Colonic mucosa (tissue), 4 donors: ENCODE data around the gene RNF157. TPM values are rescaled to one million over a fixed set of nuclear protein-coding genes. Genes with fewer than 3 reads are reported as not detected.

Experiments used
- DNase-seq: peaks from one replicate; pipeline ENCODE4 v3.0.0-alpha.2; 2020
- H3K27ac ChIP-seq: fragments of 200-600 bp; one replicate; pipeline ENCODE4 v1.8.0; 2021
- H3K27me3 ChIP-seq: fragments of 200-600 bp; one replicate; pipeline ENCODE4 v1.8.0; 2021
- H3K36me3 ChIP-seq: fragments of 200-600 bp; one replicate; pipeline ENCODE4 v1.8.0; 2021
- H3K4me1 ChIP-seq: fragments of 200-600 bp; one replicate; pipeline ENCODE4 v1.8.0; 2021; ENCODE audit warnings: mild to moderate bottlenecking
- H3K4me3 ChIP-seq: fragments of 200-600 bp; one replicate; pipeline ENCODE4 v1.8.0; 2021
- H3K9ac ChIP-seq, 2 donors: one replicate each; pipeline ENCODE4 v1.7.0; 2013; ENCODE audit warnings: control low read depth in 2 of 2, low read depth in 2 of 2, low read length in 2 of 2
- H3K9me3 ChIP-seq: fragments of 200-600 bp; one replicate; pipeline ENCODE4 v1.8.0; 2021
- CTCF ChIP-seq: fragments of 200-600 bp; IDR thresholded peaks from one replicate; pipeline ENCODE4 v1.8.0; 2022; ENCODE audit warnings: antibody characterized with exemption, mild to moderate bottlenecking
- intact Hi-C: fragments of 100-400 bp; cut with DNase I; formaldehyde crosslinking; loops from one replicate; pipeline ENCODE4 v1.14.1; 2022
- total RNA-seq, 2 donors: library from RNA; stranded (reverse); fragmentation: NEBNext Ultra II Directional in 1 of 2; extraction: Animal tissue kit (Norgen Biotek cat#: 25700) in 1 of 2; gene quantifications; one replicate each; pipeline ENCODE4 v1.2.1, GENCODE V29; 2021
- donor health status: healthy.
- donor health status: DM: no; HTN: no; CAD: no.
- donor health status: DM: no; HTN: no; CAD: no.

Gene RNF157
- total RNA-seq, 2 donors from 2014 or later: 23.7 to 30.2 TPM

- intact Hi-C loops: no loop called here
- peak; percentile 99 for DNase-seq
- Histone ChIP-seq H3K27me3 (no peaks in the 10 kb centered on the region), H3K9me3 (no peaks in the 10 kb centered on the region), H3K4me1 (peaks cover 43% of the 10 kb centered on the region), H3K27ac (peak within 1 kb of the TSS; percentile 92), H3K36me3 (no peaks in the 10 kb centered on the region), H3K4me3 (peak within 1 kb of the TSS; percentile 93), H3K9ac (peak within 1 kb of the TSS; percentile 85 to 94)
- TF ChIP-seq CTCF: no peak
These were observed 24.7 kb upstream of the RNF157 start, which contains the start of gene UBALD2 for GRCh38 chr17:76264755-76265623. Gene UBALD2 (plus strand): TSS chr17:76265348. CDS start chr17:76265506, 158 bp downstream.

DNA sequence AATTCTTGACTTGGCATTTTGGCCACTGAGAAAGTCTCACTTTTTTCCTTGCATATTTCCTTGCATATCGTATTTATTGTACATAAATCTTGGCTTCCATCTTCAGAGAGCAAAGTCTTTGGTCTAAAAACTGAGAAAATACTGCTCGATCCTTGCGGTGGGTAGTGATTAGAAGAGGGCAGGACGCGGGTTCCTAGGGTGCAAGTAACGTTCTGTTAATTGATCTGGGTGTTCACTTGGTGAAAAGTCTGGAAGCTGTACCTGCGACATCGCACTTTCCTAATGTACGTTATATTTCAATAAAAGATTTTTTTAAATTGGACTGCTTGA, 24.1 kb upstream of the RNF157 start:
- DNase-seq: no peak
- no peak overlapping the region for H3K4me3 ChIP-seq
- intact Hi-C loops: no loop called here
- peak overlapping the region; percentile 31 to 83 for H3K9ac ChIP-seq
- peaks cover 47% of the 10 kb centered on the region for H3K4me1 ChIP-seq
- no peaks in the 10 kb centered on the region for H3K27me3 ChIP-seq
- peak overlapping the region; percentile 92 for H3K27ac ChIP-seq
- no peak for TF ChIP-seq CTCF
- no peaks in the 10 kb centered on the region for H3K36me3 ChIP-seq
- no peaks in the 10 kb centered on the region for H3K9me3 ChIP-seq

- Histone ChIP-seq H3K9me3 (no peaks in the 10 kb centered on the region), H3K27ac (peak overlapping the region; percentile 92), H3K36me3 (no peaks in the 10 kb centered on the region), H3K4me1 (peaks cover 47% of the 10 kb centered on the region), H3K9ac (peak overlapping the region in 1 of 2 donors; percentile 83), H3K27me3 (no peaks in the 10 kb centered on the region), H3K4me3 (no peak overlapping the region)
- DNase-seq: no peak
- intact Hi-C loops: no loop called here
- TF ChIP-seq CTCF: no peak
These were observed 23.6 kb upstream of the RNF157 start for GRCh38 chr17:76263896-76264295.

- Histone ChIP-seq H3K36me3 (no peaks in the 10 kb centered on the region), H3K4me1 (peaks cover 43% of the 10 kb centered on the region), H3K9me3 (no peaks in the 10 kb centered on the region), H3K9ac (peak overlapping the region; percentile 65 to 83), H3K27me3 (no peaks in the 10 kb centered on the region), H3K4me3 (peak overlapping the region; percentile 4), H3K27ac (peak overlapping the region; percentile 92)
- TF ChIP-seq CTCF: no peak
- intact Hi-C loops: no loop called here
- peak; percentile 82 for DNase-seq
These were observed 22.5 kb upstream of the RNF157 start for GRCh38 chr17:76262732-76263344.

DNA sequence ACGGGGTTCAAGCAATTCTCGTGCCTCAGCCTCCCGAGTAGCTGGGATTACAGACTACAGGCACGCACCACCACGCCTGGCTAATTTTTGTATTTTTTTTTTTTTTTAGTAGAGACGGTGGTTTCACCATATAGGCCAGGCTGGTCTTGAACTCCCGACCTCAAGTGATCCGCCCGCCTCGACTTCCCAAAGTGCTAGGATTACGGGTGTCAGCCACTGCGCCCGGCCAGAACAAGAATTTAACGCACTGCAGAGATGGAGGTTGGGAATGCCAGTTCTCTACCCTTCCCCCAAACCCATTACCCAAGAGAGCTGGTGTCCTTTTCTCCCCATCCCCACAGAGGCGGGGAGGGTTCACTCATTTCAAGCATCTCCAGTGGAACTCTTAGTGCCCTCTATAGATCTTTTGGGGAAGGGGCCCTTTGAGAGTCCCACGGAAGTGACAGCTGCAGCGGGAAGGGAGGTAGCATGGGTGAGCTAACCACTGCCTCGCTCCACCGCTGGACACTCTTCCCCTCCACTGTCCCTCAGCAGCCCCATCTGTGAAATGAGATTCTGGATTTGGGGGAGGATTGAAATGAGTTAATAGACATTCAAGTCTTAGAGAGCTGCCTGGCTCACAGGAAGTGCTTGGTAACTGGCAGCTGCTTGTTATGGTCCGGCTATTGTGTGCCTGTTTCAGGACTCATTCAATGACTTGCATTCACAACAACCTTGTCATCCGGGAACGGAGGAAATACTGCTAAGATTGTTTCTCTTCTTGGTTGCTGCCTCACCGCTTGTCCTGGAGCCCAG, 21.3 kb upstream of the RNF157 start:
- peak overlapping the region; percentile 92 for H3K27ac ChIP-seq
- H3K9me3 ChIP-seq: no peaks in the 10 kb centered on the region
- no peak for DNase-seq
- no peaks in the 10 kb centered on the region for H3K27me3 ChIP-seq
- peak overlapping the region in 1 of 2 donors; percentile 83 for H3K9ac ChIP-seq
- H3K36me3 ChIP-seq: no peaks in the 10 kb centered on the region
- intact Hi-C loops: no loop called here
- no peak overlapping the region for H3K4me3 ChIP-seq
- peaks cover 36% of the 10 kb centered on the region for H3K4me1 ChIP-seq
- TF ChIP-seq CTCF: no peak
